H9 (cell line): ENCODE results near the gene CFAP99. TPM values are rescaled to one million over a fixed set of nuclear protein-coding genes. Genes with fewer than 3 reads are reported as not detected.
"Not testable (repeated sequence)": the region's sequence is repeated elsewhere in the genome, so short reads cannot be mapped to it uniquely, and the experiment has no call there.

Source experiments
- DNase-seq: peaks from one replicate; pipeline ENCODE4 v3.0.0-alpha.2; 2017
- H2AFZ ChIP-seq: one replicate; pipeline ENCODE4 v1.6.1; 2013; ENCODE audit warnings: mild to moderate bottlenecking, low read length, control low read depth, moderate library complexity
- H2AK5ac ChIP-seq: 2 replicates; pipeline ENCODE4 v1.6.1; 2013; ENCODE audit warnings: low read length, control low read depth, mixed read lengths; ENCODE audit not compliant: insufficient read length
- H2BK120ac ChIP-seq: one replicate; pipeline ENCODE4 v1.6.1; 2013; ENCODE audit warnings: low read depth, mild to moderate bottlenecking, low read length, control low read depth, inconsistent platforms; ENCODE audit not compliant: poor library complexity, severe bottlenecking
- H2BK12ac ChIP-seq: 2 replicates; pipeline ENCODE4 v1.6.1; 2013; ENCODE audit warnings: low read length, control low read depth, mixed read lengths, low read depth; ENCODE audit not compliant: insufficient read length
- H2BK15ac ChIP-seq: 2 replicates; pipeline ENCODE4 v1.6.1; 2013; ENCODE audit warnings: low read depth, low read length, control low read depth
- H2BK20ac ChIP-seq: one replicate; pipeline ENCODE4 v1.6.1; 2013; ENCODE audit warnings: low read depth, mild to moderate bottlenecking, low read length, control low read depth, inconsistent platforms; ENCODE audit not compliant: poor library complexity, severe bottlenecking
- H2BK5ac ChIP-seq: 2 replicates; pipeline ENCODE4 v1.6.1; 2013; ENCODE audit warnings: low read length, control low read depth, mixed read lengths; ENCODE audit not compliant: insufficient read length
- H3K14ac ChIP-seq: 2 replicates; pipeline ENCODE4 v1.6.1; 2013; ENCODE audit warnings: low read length, control low read depth; ENCODE audit not compliant: insufficient read depth
- H3K18ac ChIP-seq: 2 replicates; pipeline ENCODE4 v1.6.1; 2013; ENCODE audit warnings: low read depth, mild to moderate bottlenecking, mixed read lengths, low read length, control low read depth; ENCODE audit not compliant: insufficient read length
- H3K23ac ChIP-seq: 2 replicates; pipeline ENCODE4 v1.6.1; 2013; ENCODE audit warnings: low read length, control low read depth, mixed read lengths, low read depth; ENCODE audit not compliant: insufficient read length
- H3K23me2 ChIP-seq: 2 replicates; pipeline ENCODE4 v1.6.1; 2013; ENCODE audit warnings: low read depth, mild to moderate bottlenecking, mixed read lengths, low read length, control low read depth; ENCODE audit not compliant: insufficient read length, poor library complexity, severe bottlenecking
- H3K27ac ChIP-seq: 2 replicates; pipeline ENCODE4 v1.5.1; 2013; ENCODE audit warnings: low read length, control low read depth, mixed read lengths, low read depth; ENCODE audit not compliant: insufficient read length
- H3K27me3 ChIP-seq: 2 replicates; pipeline ENCODE4 v1.6.1; 2013; ENCODE audit warnings: low read length, control low read depth, inconsistent platforms; ENCODE audit not compliant: insufficient read depth
- H3K4ac ChIP-seq: 2 replicates; pipeline ENCODE4 v1.6.1; 2013; ENCODE audit warnings: low read depth, mild to moderate bottlenecking, control low read depth, inconsistent platforms, low read length, moderate library complexity
- H3K4me1 ChIP-seq: 2 replicates; pipeline ENCODE4 v1.6.1; 2013; ENCODE audit warnings: low read length, control low read depth, inconsistent platforms; ENCODE audit not compliant: insufficient read depth
- H3K4me2 ChIP-seq: 2 replicates; pipeline ENCODE4 v1.6.1; 2013; ENCODE audit warnings: low read length, control low read depth, mixed read lengths; ENCODE audit not compliant: insufficient read length, insufficient read depth
- H3K56ac ChIP-seq: 2 replicates; pipeline ENCODE4 v1.6.1; 2013; ENCODE audit warnings: low read depth, mild to moderate bottlenecking, mixed read lengths, low read length, control low read depth; ENCODE audit not compliant: insufficient read length
- H3K79me1 ChIP-seq: 2 replicates; pipeline ENCODE4 v1.6.1; 2013; ENCODE audit warnings: low read depth, mild to moderate bottlenecking, moderate library complexity, low read length, control low read depth, inconsistent platforms; ENCODE audit not compliant: insufficient read depth, poor library complexity, severe bottlenecking
- H3K79me2 ChIP-seq: 2 replicates; pipeline ENCODE4 v1.6.1; 2013; ENCODE audit warnings: low read length, control low read depth, inconsistent platforms; ENCODE audit not compliant: insufficient read depth
- H3K9ac ChIP-seq: 2 replicates; pipeline ENCODE4 v1.6.1; 2013; ENCODE audit warnings: low read length, control low read depth, mixed read lengths; ENCODE audit not compliant: insufficient read length; ENCODE audit errors: extremely low read depth
- H3K9me3 ChIP-seq: one replicate; pipeline ENCODE4 v1.6.1; 2013; ENCODE audit warnings: low read depth, low read length, inconsistent platforms; ENCODE audit not compliant: control insufficient read depth
- H3T11ph ChIP-seq: one replicate; pipeline ENCODE4 v1.6.1; 2013; ENCODE audit warnings: mild to moderate bottlenecking, low read length, control low read depth, inconsistent platforms
- H4K20me1 ChIP-seq: one replicate; pipeline ENCODE4 v1.6.1; 2013; ENCODE audit not compliant: control insufficient read depth, insufficient read length, insufficient read depth
- H4K5ac ChIP-seq: 2 replicates; pipeline ENCODE4 v1.6.1; 2013; ENCODE audit warnings: low read depth, mild to moderate bottlenecking, mixed read lengths, low read length, control low read depth; ENCODE audit not compliant: insufficient read length
- H4K8ac ChIP-seq: replicated peaks from 2 replicates; pipeline ENCODE4 v1.6.1; 2013; ENCODE audit warnings: low read length, control low read depth, mixed read lengths, low read depth; ENCODE audit not compliant: insufficient read length
- H4K91ac ChIP-seq: 2 replicates; pipeline ENCODE4 v1.6.1; 2013; ENCODE audit warnings: low read depth, mild to moderate bottlenecking, moderate library complexity, mixed read lengths, low read length, control low read depth; ENCODE audit not compliant: insufficient read length
- H3K27ac Mint-ChIP-seq, 3 experiments: 2 replicates in 2 of 3; 3 replicates in 1 of 3; pipeline ENCODE4 v1.8.0; 2020 to 2021; ENCODE audit warnings: mixed read lengths in 3 of 3, mild to moderate bottlenecking in 1 of 3, moderate library complexity in 1 of 3
- H3K27me3 Mint-ChIP-seq: 2 replicates; pipeline ENCODE4 v1.8.0; 2021; ENCODE audit warnings: low read depth, mild to moderate bottlenecking, moderate library complexity, mixed read lengths
- H3K36me3 Mint-ChIP-seq, 3 experiments: 2 replicates in 2 of 3; 3 replicates in 1 of 3; pipeline ENCODE4 v1.8.0; 2020 to 2021; ENCODE audit warnings: low read depth in 3 of 3, mixed read lengths in 3 of 3; ENCODE audit not compliant: insufficient read depth in 1 of 3
- H3K4me1 Mint-ChIP-seq, 2 experiments: 2 replicates each; pipeline ENCODE4 v1.8.0; 2020; ENCODE audit warnings: mixed read lengths in 2 of 2
- H3K4me3 Mint-ChIP-seq, 2 experiments: 2 replicates in 1 of 2; 3 replicates in 1 of 2; pipeline ENCODE4 v1.8.0; 2020 to 2021; ENCODE audit warnings: mild to moderate bottlenecking in 2 of 2, mixed read lengths in 2 of 2, moderate library complexity in 1 of 2
- H3K9me3 Mint-ChIP-seq, 2 experiments: 2 replicates in 1 of 2; 3 replicates in 1 of 2; pipeline ENCODE4 v1.8.0; 2020; ENCODE audit warnings: mild to moderate bottlenecking in 2 of 2, mixed read lengths in 2 of 2, moderate library complexity in 1 of 2
- WGBS: extraction: QIAGEN DNeasy Blood & Tissue Kit; methylation state at CpG from one replicate; pipeline ENCODE4 v1.1.7; 2013; ENCODE audit warnings: missing lambda C conversion rate, low lambda C conversion rate, mixed read lengths; ENCODE audit not compliant: insufficient read length; ENCODE audit errors: extremely low coverage; 5-methylcytosine and 5-hydroxymethylcytosine counted together
- total RNA-seq: library from RNA; stranded (reverse); gene quantifications from 2 replicates; pipeline ENCODE4 v1.2.1, GENCODE V29; 2021

The CFAP99 gene
- total RNA-seq, 1 experiment from 2014 or later, result 0.35 TPM

DNA sequence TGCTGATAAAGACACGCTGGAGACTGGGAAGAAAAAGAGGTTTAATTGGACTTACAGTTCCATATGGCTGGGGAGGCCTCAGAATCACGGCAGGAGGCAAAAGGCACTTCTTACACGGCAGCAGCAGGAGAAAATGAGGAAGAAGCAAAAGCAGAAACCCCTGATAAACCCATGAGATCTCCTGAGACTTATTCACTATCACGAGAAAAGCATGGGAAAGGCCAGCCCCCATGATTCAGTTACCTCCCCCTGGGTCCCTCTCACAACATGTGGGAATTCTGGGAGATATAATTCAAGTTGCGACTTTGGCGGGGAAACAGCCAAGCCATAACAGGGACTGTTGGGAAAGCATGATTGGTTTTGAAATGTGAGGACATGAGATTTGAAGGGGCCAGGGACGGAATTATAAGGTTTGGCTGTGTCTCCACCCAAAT, 36.0 kb upstream of the CFAP99 start:
- not testable (repeated sequence) for H2BK120ac ChIP-seq, H3K9ac ChIP-seq, H3K4me3 Mint-ChIP-seq, H3K4me2 ChIP-seq, H3K18ac ChIP-seq, H3K79me1 ChIP-seq, H3K27ac ChIP-seq, H4K91ac ChIP-seq, H3K27ac Mint-ChIP-seq, H3K4me1 ChIP-seq, H3K14ac ChIP-seq, H4K5ac ChIP-seq, H2BK15ac ChIP-seq, H3K9me3 Mint-ChIP-seq, H3K23me2 ChIP-seq, H2AK5ac ChIP-seq, H3T11ph ChIP-seq, H3K4ac ChIP-seq, H3K4me1 Mint-ChIP-seq, H2BK20ac ChIP-seq, H3K9me3 ChIP-seq, H4K20me1 ChIP-seq, H2BK5ac ChIP-seq, H4K8ac ChIP-seq, H3K36me3 Mint-ChIP-seq, H3K23ac ChIP-seq, H3K79me2 ChIP-seq, DNase-seq, H3K56ac ChIP-seq, H2AFZ ChIP-seq, H3K27me3 ChIP-seq, H2BK12ac ChIP-seq
- peaks cover 11% of the 10 kb centered on the region for H3K27me3 Mint-ChIP-seq
- WGBS, result no CpG with 5 or more reads among the region's 7 CpGs

DNA sequence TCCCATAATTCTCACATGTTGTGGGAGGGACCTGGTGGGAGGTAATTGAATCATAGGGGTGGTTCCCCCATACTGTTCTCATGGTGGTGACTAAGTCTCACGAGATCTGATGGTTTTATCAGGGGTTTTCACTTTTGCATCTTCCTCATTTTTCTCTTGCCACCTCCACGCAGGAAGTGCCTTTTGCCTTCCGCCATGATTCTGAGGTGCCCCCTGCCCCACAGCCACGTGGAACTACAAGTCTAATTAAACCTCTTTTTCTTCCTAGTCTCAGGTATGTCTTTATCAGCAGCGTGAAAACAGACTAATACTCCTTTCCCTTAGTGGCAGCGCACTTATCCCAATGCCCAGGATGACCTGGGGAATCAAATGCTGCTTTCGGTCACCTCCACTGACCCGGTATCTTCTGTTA, 35.5 kb upstream of the CFAP99 start:
- H3K4me2 ChIP-seq, H3K4me3 Mint-ChIP-seq, H3K27ac ChIP-seq, H3K56ac ChIP-seq, DNase-seq, H3K9ac ChIP-seq, H2AFZ ChIP-seq, H4K5ac ChIP-seq, H4K20me1 ChIP-seq, H2BK5ac ChIP-seq, H3K4me1 Mint-ChIP-seq, H3K14ac ChIP-seq, H2BK12ac ChIP-seq, H3K79me2 ChIP-seq, H2AK5ac ChIP-seq, H3K79me1 ChIP-seq, H3K9me3 ChIP-seq, H3K4ac ChIP-seq, H3K9me3 Mint-ChIP-seq, H3K23ac ChIP-seq, H3K18ac ChIP-seq, H2BK15ac ChIP-seq, H4K8ac ChIP-seq, H3K23me2 ChIP-seq, H3K36me3 Mint-ChIP-seq, H4K91ac ChIP-seq, H2BK20ac ChIP-seq, H3K4me1 ChIP-seq, H2BK120ac ChIP-seq, H3T11ph ChIP-seq, H3K27ac Mint-ChIP-seq, H3K27me3 ChIP-seq: not testable (repeated sequence)
- no CpG with 5 or more reads among the region's 8 CpGs for whole genome bisulfite sequencing
- H3K27me3 Mint-ChIP-seq, result peaks cover 11% of the 10 kb centered on the region
